Peyer's patch (tissue), 4 donors: ENCODE data around the gene KIR3DL2.
"Not testable (repeated sequence)": the region's sequence is repeated elsewhere in the genome, so short reads cannot be mapped to it uniquely, and the experiment has no call there.

Experiments used
- POLR2A ChIP-seq, 2 donors: fragments of 450-650 bp; IDR thresholded peaks; one replicate each; pipeline ENCODE4 v1.5.1; 2017; ENCODE audit warnings: antibody characterized with exemption in 2 of 2, mild to moderate bottlenecking in 2 of 2, moderate library complexity in 2 of 2
- TF ChIP-seq, protein P1 (sequence below), 6 experiments: fragments of 450-650 bp in 4 of 6; fragments of 200-600 bp in 2 of 6; sonication (generic) in 1 of 6; IDR thresholded peaks; one replicate each; pipeline ENCODE4 v1.5.1; 2017 to 2019; ENCODE audit warnings: antibody characterized with exemption in 6 of 6, mild to moderate bottlenecking in 3 of 6, moderate library complexity in 1 of 6

DNA sequence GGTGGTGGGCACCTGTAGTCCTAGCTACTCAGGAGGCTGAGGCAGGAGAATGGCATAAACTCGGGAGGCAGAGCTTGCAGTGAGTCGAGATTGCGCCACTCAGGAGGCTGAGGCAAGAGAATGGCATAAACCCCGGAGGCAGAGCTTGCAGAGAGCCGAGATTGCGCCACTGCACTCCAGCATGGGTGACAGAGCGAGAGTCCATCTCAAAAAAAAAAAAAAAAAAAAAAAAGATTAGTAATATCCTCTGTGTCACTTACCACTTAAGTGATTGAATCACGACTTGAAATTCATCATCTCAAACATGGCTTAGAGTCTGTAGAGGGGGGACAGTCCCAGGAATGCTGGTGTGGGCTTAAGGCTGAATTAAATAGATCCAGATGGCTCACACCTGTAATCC is 50.9 kb downstream of the KIR3DL2 start:
- TF ChIP-seq, protein P1, sequence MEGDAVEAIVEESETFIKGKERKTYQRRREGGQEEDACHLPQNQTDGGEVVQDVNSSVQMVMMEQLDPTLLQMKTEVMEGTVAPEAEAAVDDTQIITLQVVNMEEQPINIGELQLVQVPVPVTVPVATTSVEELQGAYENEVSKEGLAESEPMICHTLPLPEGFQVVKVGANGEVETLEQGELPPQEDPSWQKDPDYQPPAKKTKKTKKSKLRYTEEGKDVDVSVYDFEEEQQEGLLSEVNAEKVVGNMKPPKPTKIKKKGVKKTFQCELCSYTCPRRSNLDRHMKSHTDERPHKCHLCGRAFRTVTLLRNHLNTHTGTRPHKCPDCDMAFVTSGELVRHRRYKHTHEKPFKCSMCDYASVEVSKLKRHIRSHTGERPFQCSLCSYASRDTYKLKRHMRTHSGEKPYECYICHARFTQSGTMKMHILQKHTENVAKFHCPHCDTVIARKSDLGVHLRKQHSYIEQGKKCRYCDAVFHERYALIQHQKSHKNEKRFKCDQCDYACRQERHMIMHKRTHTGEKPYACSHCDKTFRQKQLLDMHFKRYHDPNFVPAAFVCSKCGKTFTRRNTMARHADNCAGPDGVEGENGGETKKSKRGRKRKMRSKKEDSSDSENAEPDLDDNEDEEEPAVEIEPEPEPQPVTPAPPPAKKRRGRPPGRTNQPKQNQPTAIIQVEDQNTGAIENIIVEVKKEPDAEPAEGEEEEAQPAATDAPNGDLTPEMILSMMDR (IDR thresholded peaks at IDR 0.05), result not testable (repeated sequence)
- not testable (repeated sequence) for TF ChIP-seq POLR2A (IDR thresholded peaks at IDR 0.05)
